WERI-Rb-1 (cell line): ENCODE measurements around the gene RPLP1.

ENCODE experiments used
- DNase-seq: peaks from one replicate; pipeline ENCODE4 v3.0.0-alpha.2; 2020
- H3K27ac ChIP-seq: fragments of 250-450 bp; sonication (Bioruptor Pico); 2 replicates; pipeline ENCODE4 v1.5.1; 2020; ENCODE audit warnings: mild to moderate bottlenecking, moderate library complexity
- H3K27me3 ChIP-seq: fragments of 250-450 bp; sonication (Bioruptor Pico); 2 replicates; pipeline ENCODE4 v1.5.1; 2021; ENCODE audit warnings: mild to moderate bottlenecking, low read depth, moderate library complexity; ENCODE audit not compliant: insufficient read depth, severe bottlenecking
- H3K36me3 ChIP-seq: fragments of 250-450 bp; sonication (Bioruptor Pico); 2 replicates; pipeline ENCODE4 v1.5.1; 2020; ENCODE audit warnings: mild to moderate bottlenecking, moderate library complexity
- H3K4me3 ChIP-seq: 2 replicates; pipeline ENCODE4 v1.5.1; 2011; ENCODE audit warnings: low read depth, mild to moderate bottlenecking, control low read depth, low read length
- H3K9me3 ChIP-seq: fragments of 250-450 bp; sonication (Bioruptor Pico); 2 replicates; pipeline ENCODE4 v1.5.1; 2021; ENCODE audit warnings: mild to moderate bottlenecking, moderate library complexity; ENCODE audit not compliant: severe bottlenecking
- CTCF ChIP-seq: IDR thresholded peaks from 2 replicates; pipeline ENCODE4 v1.5.1; 2011; ENCODE audit warnings: low read depth, mild to moderate bottlenecking, control low read depth, inconsistent platforms, low read length

Gene RPLP1

GRCh38 chr15:69491038-69491505 lies 38.5 kb downstream of the RPLP1 start:
- H3K27me3 ChIP-seq: no peaks in the 10 kb centered on the region
- H3K36me3 ChIP-seq: no peaks in the 10 kb centered on the region
- TF ChIP-seq CTCF: no peak
- no peak for DNase-seq
- no peak overlapping the region for H3K27ac ChIP-seq
- H3K9me3 ChIP-seq: no peaks in the 10 kb centered on the region
- no peak overlapping the region for H3K4me3 ChIP-seq

GRCh38 chr15:69493406-69493805 lies 40.8 kb downstream of the RPLP1 start:
- H3K27me3 ChIP-seq: no peaks in the 10 kb centered on the region
- no peak overlapping the region for H3K4me3 ChIP-seq
- H3K36me3 ChIP-seq: no peaks in the 10 kb centered on the region
- no peak for TF ChIP-seq CTCF
- H3K27ac ChIP-seq: no peak overlapping the region
- peak; percentile 25 for DNase-seq
- no peaks in the 10 kb centered on the region for H3K9me3 ChIP-seq

GRCh38 chr15:69496001-69496400 lies 43.4 kb downstream of the RPLP1 start:
- H3K27me3 ChIP-seq: no peaks in the 10 kb centered on the region
- no peaks in the 10 kb centered on the region for H3K36me3 ChIP-seq
- no peak for TF ChIP-seq CTCF
- no peak overlapping the region for H3K4me3 ChIP-seq
- no peaks in the 10 kb centered on the region for H3K9me3 ChIP-seq
- no peak for DNase-seq
- H3K27ac ChIP-seq: no peak overlapping the region

- Histone ChIP-seq H3K27me3 (no peaks in the 10 kb centered on the region), H3K9me3 (no peaks in the 10 kb centered on the region), H3K4me3 (no peak overlapping the region), H3K36me3 (no peaks in the 10 kb centered on the region), H3K27ac (no peak overlapping the region)
- DNase-seq: no peak
- no peak for TF ChIP-seq CTCF
These were observed 44.5 kb downstream of the RPLP1 start for GRCh38 chr15:69497076-69497475.

- H3K27ac ChIP-seq: no peak overlapping the region
- no peak overlapping the region for H3K4me3 ChIP-seq
- H3K36me3 ChIP-seq: no peaks in the 10 kb centered on the region
- H3K9me3 ChIP-seq: no peaks in the 10 kb centered on the region
- TF ChIP-seq CTCF: no peak
- no peak for DNase-seq
- no peaks in the 10 kb centered on the region for H3K27me3 ChIP-seq
These were observed 45.0 kb downstream of the RPLP1 start for GRCh38 chr15:69497667-69498066.

- no peaks in the 10 kb centered on the region for H3K9me3 ChIP-seq
These were observed 45.7 kb downstream of the RPLP1 start for GRCh38 chr15:69498282-69498681.

More at GRCh38 chr15:69498282-69498681, 45.7 kb downstream of the RPLP1 start:
- no peak for TF ChIP-seq CTCF
- no peak overlapping the region for H3K27ac ChIP-seq
- H3K27me3 ChIP-seq: no peaks in the 10 kb centered on the region
- H3K4me3 ChIP-seq: no peak overlapping the region
- DNase-seq: no peak
- H3K36me3 ChIP-seq: no peaks in the 10 kb centered on the region
